H9 (cell line): ENCODE results near the gene ABCA4. TPM values are rescaled to one million over a fixed set of nuclear protein-coding genes. Genes with fewer than 3 reads are reported as not detected.

Experiments
- DNase-seq: peaks from one replicate; pipeline ENCODE4 v3.0.0-alpha.2; 2017
- H2AFZ ChIP-seq: one replicate; pipeline ENCODE4 v1.6.1; 2013; ENCODE audit warnings: mild to moderate bottlenecking, low read length, control low read depth, moderate library complexity
- H2AK5ac ChIP-seq: 2 replicates; pipeline ENCODE4 v1.6.1; 2013; ENCODE audit warnings: low read length, control low read depth, mixed read lengths; ENCODE audit not compliant: insufficient read length
- H2BK120ac ChIP-seq: one replicate; pipeline ENCODE4 v1.6.1; 2013; ENCODE audit warnings: low read depth, mild to moderate bottlenecking, low read length, control low read depth, inconsistent platforms; ENCODE audit not compliant: poor library complexity, severe bottlenecking
- H2BK12ac ChIP-seq: 2 replicates; pipeline ENCODE4 v1.6.1; 2013; ENCODE audit warnings: low read length, control low read depth, mixed read lengths, low read depth; ENCODE audit not compliant: insufficient read length
- H2BK15ac ChIP-seq: 2 replicates; pipeline ENCODE4 v1.6.1; 2013; ENCODE audit warnings: low read depth, low read length, control low read depth
- H2BK20ac ChIP-seq: one replicate; pipeline ENCODE4 v1.6.1; 2013; ENCODE audit warnings: low read depth, mild to moderate bottlenecking, low read length, control low read depth, inconsistent platforms; ENCODE audit not compliant: poor library complexity, severe bottlenecking
- H2BK5ac ChIP-seq: 2 replicates; pipeline ENCODE4 v1.6.1; 2013; ENCODE audit warnings: low read length, control low read depth, mixed read lengths; ENCODE audit not compliant: insufficient read length
- H3K14ac ChIP-seq: 2 replicates; pipeline ENCODE4 v1.6.1; 2013; ENCODE audit warnings: low read length, control low read depth; ENCODE audit not compliant: insufficient read depth
- H3K18ac ChIP-seq: 2 replicates; pipeline ENCODE4 v1.6.1; 2013; ENCODE audit warnings: low read depth, mild to moderate bottlenecking, mixed read lengths, low read length, control low read depth; ENCODE audit not compliant: insufficient read length
- H3K23ac ChIP-seq: 2 replicates; pipeline ENCODE4 v1.6.1; 2013; ENCODE audit warnings: low read length, control low read depth, mixed read lengths, low read depth; ENCODE audit not compliant: insufficient read length
- H3K23me2 ChIP-seq: 2 replicates; pipeline ENCODE4 v1.6.1; 2013; ENCODE audit warnings: low read depth, mild to moderate bottlenecking, mixed read lengths, low read length, control low read depth; ENCODE audit not compliant: insufficient read length, poor library complexity, severe bottlenecking
- H3K27ac ChIP-seq: 2 replicates; pipeline ENCODE4 v1.5.1; 2013; ENCODE audit warnings: low read length, control low read depth, mixed read lengths, low read depth; ENCODE audit not compliant: insufficient read length
- H3K27me3 ChIP-seq: 2 replicates; pipeline ENCODE4 v1.6.1; 2013; ENCODE audit warnings: low read length, control low read depth, inconsistent platforms; ENCODE audit not compliant: insufficient read depth
- H3K4ac ChIP-seq: 2 replicates; pipeline ENCODE4 v1.6.1; 2013; ENCODE audit warnings: low read depth, mild to moderate bottlenecking, control low read depth, inconsistent platforms, low read length, moderate library complexity
- H3K4me1 ChIP-seq: 2 replicates; pipeline ENCODE4 v1.6.1; 2013; ENCODE audit warnings: low read length, control low read depth, inconsistent platforms; ENCODE audit not compliant: insufficient read depth
- H3K4me2 ChIP-seq: 2 replicates; pipeline ENCODE4 v1.6.1; 2013; ENCODE audit warnings: low read length, control low read depth, mixed read lengths; ENCODE audit not compliant: insufficient read length, insufficient read depth
- H3K56ac ChIP-seq: 2 replicates; pipeline ENCODE4 v1.6.1; 2013; ENCODE audit warnings: low read depth, mild to moderate bottlenecking, mixed read lengths, low read length, control low read depth; ENCODE audit not compliant: insufficient read length
- H3K79me1 ChIP-seq: 2 replicates; pipeline ENCODE4 v1.6.1; 2013; ENCODE audit warnings: low read depth, mild to moderate bottlenecking, moderate library complexity, low read length, control low read depth, inconsistent platforms; ENCODE audit not compliant: insufficient read depth, poor library complexity, severe bottlenecking
- H3K79me2 ChIP-seq: 2 replicates; pipeline ENCODE4 v1.6.1; 2013; ENCODE audit warnings: low read length, control low read depth, inconsistent platforms; ENCODE audit not compliant: insufficient read depth
- H3K9ac ChIP-seq: 2 replicates; pipeline ENCODE4 v1.6.1; 2013; ENCODE audit warnings: low read length, control low read depth, mixed read lengths; ENCODE audit not compliant: insufficient read length; ENCODE audit errors: extremely low read depth
- H3K9me3 ChIP-seq: one replicate; pipeline ENCODE4 v1.6.1; 2013; ENCODE audit warnings: low read depth, low read length, inconsistent platforms; ENCODE audit not compliant: control insufficient read depth
- H3T11ph ChIP-seq: one replicate; pipeline ENCODE4 v1.6.1; 2013; ENCODE audit warnings: mild to moderate bottlenecking, low read length, control low read depth, inconsistent platforms
- H4K20me1 ChIP-seq: one replicate; pipeline ENCODE4 v1.6.1; 2013; ENCODE audit not compliant: control insufficient read depth, insufficient read length, insufficient read depth
- H4K5ac ChIP-seq: 2 replicates; pipeline ENCODE4 v1.6.1; 2013; ENCODE audit warnings: low read depth, mild to moderate bottlenecking, mixed read lengths, low read length, control low read depth; ENCODE audit not compliant: insufficient read length
- H4K8ac ChIP-seq: replicated peaks from 2 replicates; pipeline ENCODE4 v1.6.1; 2013; ENCODE audit warnings: low read length, control low read depth, mixed read lengths, low read depth; ENCODE audit not compliant: insufficient read length
- H4K91ac ChIP-seq: 2 replicates; pipeline ENCODE4 v1.6.1; 2013; ENCODE audit warnings: low read depth, mild to moderate bottlenecking, moderate library complexity, mixed read lengths, low read length, control low read depth; ENCODE audit not compliant: insufficient read length
- H3K27ac Mint-ChIP-seq, 3 experiments: 2 replicates in 2 of 3; 3 replicates in 1 of 3; pipeline ENCODE4 v1.8.0; 2020 to 2021; ENCODE audit warnings: mixed read lengths in 3 of 3, mild to moderate bottlenecking in 1 of 3, moderate library complexity in 1 of 3
- H3K27me3 Mint-ChIP-seq: 2 replicates; pipeline ENCODE4 v1.8.0; 2021; ENCODE audit warnings: low read depth, mild to moderate bottlenecking, moderate library complexity, mixed read lengths
- H3K36me3 Mint-ChIP-seq, 3 experiments: 2 replicates in 2 of 3; 3 replicates in 1 of 3; pipeline ENCODE4 v1.8.0; 2020 to 2021; ENCODE audit warnings: low read depth in 3 of 3, mixed read lengths in 3 of 3; ENCODE audit not compliant: insufficient read depth in 1 of 3
- H3K4me1 Mint-ChIP-seq, 2 experiments: 2 replicates each; pipeline ENCODE4 v1.8.0; 2020; ENCODE audit warnings: mixed read lengths in 2 of 2
- H3K4me3 Mint-ChIP-seq, 2 experiments: 2 replicates in 1 of 2; 3 replicates in 1 of 2; pipeline ENCODE4 v1.8.0; 2020 to 2021; ENCODE audit warnings: mild to moderate bottlenecking in 2 of 2, mixed read lengths in 2 of 2, moderate library complexity in 1 of 2
- H3K9me3 Mint-ChIP-seq, 2 experiments: 2 replicates in 1 of 2; 3 replicates in 1 of 2; pipeline ENCODE4 v1.8.0; 2020; ENCODE audit warnings: mild to moderate bottlenecking in 2 of 2, mixed read lengths in 2 of 2, moderate library complexity in 1 of 2
- CTCF ChIP-seq: fragments of 200-600 bp; sonication (generic); conservative IDR thresholded peaks from 3 replicates; pipeline ENCODE4 v1.8.0; 2021; ENCODE audit warnings: antibody characterized with exemption, mild to moderate bottlenecking
- WGBS: extraction: QIAGEN DNeasy Blood & Tissue Kit; methylation state at CpG from one replicate; pipeline ENCODE4 v1.1.7; 2013; ENCODE audit warnings: missing lambda C conversion rate, low lambda C conversion rate, mixed read lengths; ENCODE audit not compliant: insufficient read length; ENCODE audit errors: extremely low coverage; 5-methylcytosine and 5-hydroxymethylcytosine counted together
- total RNA-seq: library from RNA; stranded (reverse); gene quantifications from 2 replicates; pipeline ENCODE4 v1.2.1, GENCODE V29; 2021

The ABCA4 gene
- total RNA-seq, 1 experiment from 2014 or later: not detected

GRCh38 chr1:94001397-94002045 is 119.4 kb downstream of the ABCA4 start:
- no peak for TF ChIP-seq CTCF
- H4K5ac ChIP-seq: no peak overlapping the region
- H3K27ac ChIP-seq: no peak overlapping the region
- Mint-ChIP-seq H3K4me3 (no peak overlapping the region), H3K27ac (no peak overlapping the region), H3K9me3 (no peaks in the 10 kb centered on the region), H3K4me1 (no peaks in the 10 kb centered on the region), H3K36me3 (no peaks in the 10 kb centered on the region), H3K27me3 (no peaks in the 10 kb centered on the region; the same call in 1 of the 2 replicates)
- H2BK15ac ChIP-seq: no peak overlapping the region
- no peaks in the 10 kb centered on the region for H3K9me3 ChIP-seq
- H3K27me3 ChIP-seq: no peaks in the 10 kb centered on the region
- H3K79me2 ChIP-seq: no peaks in the 10 kb centered on the region
- H4K8ac ChIP-seq: no peak overlapping the region
- WGBS: no CpG with 5 or more reads among the region's 20 CpGs
- no peak overlapping the region for H3K23ac ChIP-seq
- no peak overlapping the region for H3K4ac ChIP-seq
- H2BK20ac ChIP-seq: no peak overlapping the region
- H2BK12ac ChIP-seq: no peak overlapping the region
- no peaks in the 10 kb centered on the region for H3K79me1 ChIP-seq
- no peak overlapping the region for H3T11ph ChIP-seq
- DNase-seq: no peak
- no peak overlapping the region for H2AFZ ChIP-seq
- no peak overlapping the region for H2AK5ac ChIP-seq
- no peak overlapping the region for H4K91ac ChIP-seq
- no peak overlapping the region for H3K4me2 ChIP-seq
- no peak overlapping the region for H3K9ac ChIP-seq
- H3K14ac ChIP-seq: no peak overlapping the region
- no peak overlapping the region for H3K56ac ChIP-seq
- no peak overlapping the region for H3K18ac ChIP-seq
- H2BK120ac ChIP-seq: no peak overlapping the region
- H3K4me1 ChIP-seq: no peaks in the 10 kb centered on the region
- no peak overlapping the region for H2BK5ac ChIP-seq
- H3K23me2 ChIP-seq: no peaks in the 10 kb centered on the region
- H4K20me1 ChIP-seq: no peaks in the 10 kb centered on the region
